H1 (cell line): Measurements from ENCODE around the gene EMC6. TPM values are rescaled to one million over a fixed set of nuclear protein-coding genes. Genes with fewer than 3 reads are reported as not detected.

Experiments used
- CTCF ChIA-PET: fragments of 300-600 bp; sonication (Branson Sonifier 250); formaldehyde crosslinking; loops from one replicate; lab custom pipeline; 2021; ENCODE audit not compliant: partially characterized antibody; lab: Charles Lee
- POLR2A ChIA-PET: fragments of 300-600 bp; sonication (Branson Sonifier 250); formaldehyde crosslinking; loops from one replicate; lab custom pipeline; 2021; ENCODE audit warnings: inconsistent platforms; ENCODE audit not compliant: partially characterized antibody; lab: Charles Lee
- DNase-seq, 2 experiments: peaks; one replicate each; pipeline versions ENCODE4 v3.0.0 to v3.0.0-alpha.2; 2010 to 2022; ENCODE audit warnings: low spot score in 2 of 2, low read depth in 1 of 2, mixed read lengths in 1 of 2
- FAIRE-seq: peaks from 2 replicates; lab custom pipeline; 2011; peaks lifted over from hg19 to GRCh38; lab: Jason Lieb, UNC
- H2AFZ ChIP-seq: 2 replicates; pipeline ENCODE4 v1.8.1; 2012; ENCODE audit warnings: low read length, inconsistent platforms
- H2AK5ac ChIP-seq: 2 replicates; pipeline ENCODE4 v1.6.1; 2013; ENCODE audit warnings: low read depth, low read length
- H2BK120ac ChIP-seq: replicated peaks from 2 replicates; pipeline ENCODE3; 2013; ENCODE audit warnings: low read depth, low read length, inconsistent platforms
- H2BK12ac ChIP-seq: 2 replicates; pipeline ENCODE4 v1.6.1; 2013; ENCODE audit warnings: low read depth, low read length
- H2BK15ac ChIP-seq: 2 replicates; pipeline ENCODE4 v1.6.1; 2013; ENCODE audit warnings: low read length
- H2BK20ac ChIP-seq: 2 replicates; pipeline ENCODE4 v1.6.1; 2013; ENCODE audit warnings: low read length
- H2BK5ac ChIP-seq: 2 replicates; pipeline ENCODE4 v1.6.1; 2013; ENCODE audit warnings: low read depth, low read length
- H3K14ac ChIP-seq: 2 replicates; pipeline ENCODE4 v1.6.1; 2013; ENCODE audit warnings: inconsistent platforms; ENCODE audit not compliant: insufficient read length
- H3K18ac ChIP-seq: 2 replicates; pipeline ENCODE4 v1.6.1; 2013; ENCODE audit warnings: low read length; ENCODE audit errors: extremely low read depth
- H3K23ac ChIP-seq: 2 replicates; pipeline ENCODE4 v1.6.1; 2013; ENCODE audit warnings: inconsistent platforms; ENCODE audit not compliant: insufficient read length
- H3K23me2 ChIP-seq: 2 replicates; pipeline ENCODE4 v1.6.1; 2013; ENCODE audit warnings: low read depth, low read length
- H3K27ac ChIP-seq: 2 replicates; pipeline ENCODE4 v1.6.1; 2011; ENCODE audit warnings: low read depth, low read length, inconsistent platforms
- H3K27me3 ChIP-seq, 4 experiments: replicated peaks in 1 of 4; 1 replicate in 1 of 4; 2 replicates in 3 of 4; pipeline versions ENCODE4 v1.6.1 to v1.8.1; 2011 to 2013; ENCODE audit warnings: low read length in 3 of 4, mild to moderate bottlenecking in 3 of 4, inconsistent platforms in 2 of 4, mixed read lengths in 2 of 4, moderate library complexity in 1 of 4; ENCODE audit not compliant: control insufficient read depth in 3 of 4, insufficient read depth in 3 of 4; ENCODE audit errors: extremely low read depth in 1 of 4
- H3K36me3 ChIP-seq, 4 experiments: 2 replicates each; pipeline versions ENCODE4 v1.6.1 to v1.8.1; 2011 to 2013; ENCODE audit warnings: mild to moderate bottlenecking in 4 of 4, low read length in 3 of 4, moderate library complexity in 2 of 4, control low read depth in 1 of 4, inconsistent platforms in 1 of 4; ENCODE audit not compliant: insufficient read depth in 4 of 4, control insufficient read depth in 2 of 4
- H3K4ac ChIP-seq: replicated peaks from 2 replicates; pipeline ENCODE3; 2013; ENCODE audit warnings: low read length, low read depth, mixed read lengths, inconsistent platforms; ENCODE audit not compliant: insufficient read length
- H3K4me1 ChIP-seq, 4 experiments: replicated peaks in 1 of 4; 1 replicate in 1 of 4; 2 replicates in 3 of 4; pipeline versions ENCODE4 v1.6.1 to v1.8.1; 2011 to 2013; ENCODE audit warnings: low read length in 3 of 4, inconsistent platforms in 2 of 4, mixed read lengths in 1 of 4; ENCODE audit not compliant: insufficient read depth in 4 of 4, control insufficient read depth in 3 of 4
- H3K4me2 ChIP-seq, 2 experiments: 2 replicates each; pipeline versions ENCODE4 v1.6.1 to v1.8.1; 2011 to 2013; ENCODE audit warnings: low read depth in 2 of 2, low read length in 2 of 2, control low read depth in 1 of 2, inconsistent platforms in 1 of 2, mild to moderate bottlenecking in 1 of 2; ENCODE audit not compliant: insufficient read depth in 1 of 2
- H3K4me3 ChIP-seq, 4 experiments: fragments of 200-600, 300-600 bp in 1 of 4; sonication (generic), shearing (Covaris generic), sonication (Bioruptor Twin) in 1 of 4; 2 replicates each; pipeline versions ENCODE4 v1.5.1 to v1.8.1; 2011 to 2016; ENCODE audit warnings: low read length in 4 of 4, low read depth in 3 of 4, control low read depth in 2 of 4, inconsistent platforms in 2 of 4, mild to moderate bottlenecking in 2 of 4, mixed read lengths in 1 of 4, moderate library complexity in 1 of 4; ENCODE audit not compliant: insufficient read depth in 2 of 4; ENCODE audit errors: extremely low read depth in 1 of 4
- H3K56ac ChIP-seq: replicated peaks from 2 replicates; pipeline ENCODE3; 2013; ENCODE audit warnings: low read depth, mild to moderate bottlenecking, mixed read lengths, low read length, inconsistent platforms; ENCODE audit not compliant: insufficient read length
- H3K79me1 ChIP-seq: 2 replicates; pipeline ENCODE4 v1.6.1; 2013; ENCODE audit warnings: low read depth, low read length, control low read depth
- H3K79me2 ChIP-seq, 2 experiments: 2 replicates each; pipeline versions ENCODE4 v1.6.1 to v1.8.1; 2012 to 2013; ENCODE audit warnings: low read length in 2 of 2, mild to moderate bottlenecking in 2 of 2, inconsistent platforms in 1 of 2; ENCODE audit not compliant: insufficient read depth in 2 of 2, control insufficient read depth in 1 of 2
- H3K9ac ChIP-seq, 4 experiments: replicated peaks in 1 of 4; 1 replicate in 1 of 4; 2 replicates in 3 of 4; pipeline versions ENCODE4 v1.6.1 to v1.8.1; 2011 to 2013; ENCODE audit warnings: low read depth in 3 of 4, low read length in 3 of 4, control low read depth in 2 of 4, mild to moderate bottlenecking in 2 of 4, moderate library complexity in 2 of 4, inconsistent platforms in 1 of 4; ENCODE audit errors: extremely low read depth in 1 of 4
- H3K9me3 ChIP-seq, 2 experiments: 2 replicates each; pipeline versions ENCODE4 v1.6.1 to v1.8.1; 2012 to 2013; ENCODE audit warnings: mild to moderate bottlenecking in 2 of 2, moderate library complexity in 2 of 2, control low read depth in 1 of 2, inconsistent platforms in 1 of 2, low read depth in 1 of 2, low read length in 1 of 2, mixed read lengths in 1 of 2; ENCODE audit not compliant: insufficient read depth in 2 of 2
- H4K20me1 ChIP-seq, 2 experiments: replicated peaks in 1 of 2; 2 replicates each; pipeline versions ENCODE3 to v1.8.1; 2011 to 2013; ENCODE audit warnings: inconsistent platforms in 2 of 2, low read length in 2 of 2, mild to moderate bottlenecking in 1 of 2; ENCODE audit not compliant: insufficient read depth in 2 of 2, control insufficient read depth in 1 of 2
- H4K5ac ChIP-seq: 2 replicates; pipeline ENCODE4 v1.6.1; 2013; ENCODE audit warnings: low read length, low read depth, mixed read lengths, inconsistent platforms; ENCODE audit not compliant: insufficient read length
- H4K8ac ChIP-seq: 2 replicates; pipeline ENCODE4 v1.8.0; 2013; ENCODE audit warnings: mild to moderate bottlenecking, moderate library complexity, low read length, inconsistent platforms; ENCODE audit not compliant: insufficient read depth; ENCODE audit errors: extremely low read depth
- H4K91ac ChIP-seq: replicated peaks from 2 replicates; pipeline ENCODE3; 2013; ENCODE audit warnings: low read length, mixed read lengths, inconsistent platforms; ENCODE audit not compliant: insufficient read length
- ASH2L ChIP-seq: fragments of 200-600, 300-600 bp; sonication (generic); IDR thresholded peaks from one replicate; pipeline ENCODE4 v1.7.1; 2017; ENCODE audit warnings: low read length
- BRCA1 ChIP-seq: IDR thresholded peaks from 2 replicates; pipeline ENCODE4 v1.6.1; 2012; ENCODE audit warnings: low read depth, low read length, improper control_type of control experiment
- EGR1 ChIP-seq: IDR thresholded peaks from 2 replicates; pipeline ENCODE4 v1.6.1; 2011; ENCODE audit warnings: low read depth, low read length, borderline replicate concordance
- JUND ChIP-seq: IDR thresholded peaks from 2 replicates; pipeline ENCODE4 v1.6.1; 2011; ENCODE audit warnings: mild to moderate bottlenecking, improper control_type of control experiment, low read length
- MAX ChIP-seq: IDR thresholded peaks from 2 replicates; pipeline ENCODE4 v1.6.1; 2012; ENCODE audit warnings: inconsistent platforms
- NANOG ChIP-seq: IDR thresholded peaks from 2 replicates; pipeline ENCODE4 v1.6.1; 2011; ENCODE audit warnings: low read length, low read depth, mild to moderate bottlenecking, inconsistent platforms; ENCODE audit not compliant: insufficient read depth, poor library complexity, severe bottlenecking
- RBBP5 ChIP-seq: IDR thresholded peaks from 2 replicates; pipeline ENCODE4 v1.7.1; 2012; ENCODE audit warnings: low read depth, mild to moderate bottlenecking, inconsistent platforms, low read length, moderate library complexity, borderline replicate concordance
- SP1 ChIP-seq: IDR thresholded peaks from 2 replicates; pipeline ENCODE4 v1.6.1; 2011; ENCODE audit warnings: low read depth, low read length
- WGBS, 2 experiments: shearing (Covaris generic) in 1 of 2; methylation state at CpG; one replicate each; pipeline versions ENCODE4 v1.1.6 to v1.1.7; 2013 to 2015; ENCODE audit warnings: low lambda C conversion rate in 2 of 2, mixed read lengths in 2 of 2, inconsistent platforms in 1 of 2, low coverage in 1 of 2, missing lambda C conversion rate in 1 of 2; ENCODE audit not compliant: insufficient replicate concordance in 2 of 2, insufficient coverage in 1 of 2, insufficient read length in 1 of 2; ENCODE audit errors: extremely low coverage in 1 of 2, missing lambda C conversion rate in 1 of 2; 5-methylcytosine and 5-hydroxymethylcytosine counted together
- polyA plus RNA-seq, 7 experiments: library from polyadenylated mRNA; depleted of rRNA in 3 of 7; stranded (reverse) in 5 of 7; unstranded in 2 of 7; fragments of >200 nt in 5 of 7; fragments of 200-250 nt in 2 of 7; gene quantifications; 1 replicate in 5 of 7; 2 replicates in 1 of 7; 4 replicates in 1 of 7; pipeline versions ENCODE4 v1.2.1 to v1.2.3, GENCODE V29; 2011 to 2013; ENCODE audit warnings: missing spikeins in 2 of 7, mixed read lengths in 2 of 7
- total RNA-seq: library from RNA; stranded (reverse); fragmentation: NEBNext Ultra II Directional; extraction: Animal tissue kit (Norgen Biotek cat#: 25700); gene quantifications from 2 replicates; pipeline ENCODE4 v1.2.1, GENCODE V29; 2021
- TF ChIP-seq, protein P1 (sequence below), 3 experiments: IDR thresholded peaks; 1 replicate in 2 of 3; 2 replicates in 1 of 3; pipeline versions ENCODE4 v1.5.1 to v1.6.1; 2011; ENCODE audit warnings: low read length in 3 of 3, mild to moderate bottlenecking in 3 of 3, inconsistent platforms in 2 of 3, low read depth in 1 of 3, moderate library complexity in 1 of 3; ENCODE audit not compliant: insufficient read depth in 1 of 3; ENCODE audit errors: control extremely low read depth in 1 of 3

The EMC6 gene
- total and polyA plus RNA-seq, 2 of the 8 experiments (the other 6 are each of a cell fraction or from before 2014, with no cell fraction given), result 81.5 to 193 TPM

GRCh38 chr17:3656755-3657587, 11.6 kb upstream of the EMC6 start:
- Histone ChIP-seq H3K18ac (no peak overlapping the region), H2AFZ (no peak overlapping the region), H3K36me3 (peaks cover 0 to 6% (median 2%) of the 10 kb centered on the region in 4 experiments; a peak in 4 of 8 replicates), H3K79me2 (no peaks in the 10 kb centered on the region), H4K5ac (no peak overlapping the region), H4K8ac (no peak overlapping the region; the same call in 1 of the 2 replicates), H3K23ac (no peak overlapping the region), H3K4ac (no peak overlapping the region), H3K79me1 (no peaks in the 10 kb centered on the region; the same call in 1 of the 2 replicates), H3K56ac (no peak overlapping the region), H2AK5ac (no peak overlapping the region), H4K91ac (no peak overlapping the region), H3K9me3 (no peaks in the 10 kb centered on the region), H2BK120ac (no peak overlapping the region), H3K4me2 (no peak overlapping the region), H3K9ac (no peak overlapping the region), H3K4me1 (peaks cover 0 to 3% (median 1%) of the 10 kb centered on the region in 4 experiments; a peak in 3 of 7 replicates), H3K14ac (no peak overlapping the region), H3K4me3 (no peak overlapping the region), H2BK5ac (no peak overlapping the region), H3K27me3 (no peaks in the 10 kb centered on the region; a peak in 1 of 7 replicates), H3K23me2 (no peaks in the 10 kb centered on the region; the same call in 1 of the 2 replicates), H4K20me1 (peaks cover 2 to 4% of the 10 kb centered on the region in 2 experiments), H2BK20ac (no peak overlapping the region), H2BK12ac (no peak overlapping the region), H3K27ac (no peak overlapping the region), H2BK15ac (no peak overlapping the region)
- FAIRE-seq (no peak), DNase-seq (no peak)
- 93% methylated on average over 13 of the region's 16 CpGs; no CpG with 5 or more reads in 1 of the 2 experiments for WGBS, 2 experiments
- ChIA-PET POLR2A (interaction anchor here (1.5 to 18.4 kb wide), 5 partner anchors 7 to 20 kb away, joined by 5 to 194 read pairs (median 10); partner anchors contain the start of genes CTNS, EMC6, SHPK and TAX1BP3), CTCF (interaction anchor here (1.5 to 4.2 kb wide), 3 partner anchors 9 to 26 kb away, joined by 5 to 20 read pairs (median 7); no protein-coding TSS in a partner anchor)
- TF ChIP-seq BRCA1 (no peak), SP1 (no peak), EGR1 (no peak), JUND (no peak), ASH2L (no peak), NANOG (no peak), RBBP5 (no peak), MAX (no peak)
- TF ChIP-seq, protein P1, sequence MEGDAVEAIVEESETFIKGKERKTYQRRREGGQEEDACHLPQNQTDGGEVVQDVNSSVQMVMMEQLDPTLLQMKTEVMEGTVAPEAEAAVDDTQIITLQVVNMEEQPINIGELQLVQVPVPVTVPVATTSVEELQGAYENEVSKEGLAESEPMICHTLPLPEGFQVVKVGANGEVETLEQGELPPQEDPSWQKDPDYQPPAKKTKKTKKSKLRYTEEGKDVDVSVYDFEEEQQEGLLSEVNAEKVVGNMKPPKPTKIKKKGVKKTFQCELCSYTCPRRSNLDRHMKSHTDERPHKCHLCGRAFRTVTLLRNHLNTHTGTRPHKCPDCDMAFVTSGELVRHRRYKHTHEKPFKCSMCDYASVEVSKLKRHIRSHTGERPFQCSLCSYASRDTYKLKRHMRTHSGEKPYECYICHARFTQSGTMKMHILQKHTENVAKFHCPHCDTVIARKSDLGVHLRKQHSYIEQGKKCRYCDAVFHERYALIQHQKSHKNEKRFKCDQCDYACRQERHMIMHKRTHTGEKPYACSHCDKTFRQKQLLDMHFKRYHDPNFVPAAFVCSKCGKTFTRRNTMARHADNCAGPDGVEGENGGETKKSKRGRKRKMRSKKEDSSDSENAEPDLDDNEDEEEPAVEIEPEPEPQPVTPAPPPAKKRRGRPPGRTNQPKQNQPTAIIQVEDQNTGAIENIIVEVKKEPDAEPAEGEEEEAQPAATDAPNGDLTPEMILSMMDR (IDR thresholded peaks at IDR 0.05; ENCODE audit: control extremely low read depth in 1 of 3, insufficient read depth in 1 of 3, low read depth in 1 of 3, low read length in 3 of 3), result no peak
